Measurements from ENCODE around the gene LENG8.
A peak's percentile ranks its signal among the peaks of the same experiment; 100 is the strongest.
"Not testable (repeated sequence)": the region's sequence is repeated elsewhere in the genome, so short reads cannot be mapped to it uniquely, and the experiment has no call there.

LENG8 gene

DNA sequence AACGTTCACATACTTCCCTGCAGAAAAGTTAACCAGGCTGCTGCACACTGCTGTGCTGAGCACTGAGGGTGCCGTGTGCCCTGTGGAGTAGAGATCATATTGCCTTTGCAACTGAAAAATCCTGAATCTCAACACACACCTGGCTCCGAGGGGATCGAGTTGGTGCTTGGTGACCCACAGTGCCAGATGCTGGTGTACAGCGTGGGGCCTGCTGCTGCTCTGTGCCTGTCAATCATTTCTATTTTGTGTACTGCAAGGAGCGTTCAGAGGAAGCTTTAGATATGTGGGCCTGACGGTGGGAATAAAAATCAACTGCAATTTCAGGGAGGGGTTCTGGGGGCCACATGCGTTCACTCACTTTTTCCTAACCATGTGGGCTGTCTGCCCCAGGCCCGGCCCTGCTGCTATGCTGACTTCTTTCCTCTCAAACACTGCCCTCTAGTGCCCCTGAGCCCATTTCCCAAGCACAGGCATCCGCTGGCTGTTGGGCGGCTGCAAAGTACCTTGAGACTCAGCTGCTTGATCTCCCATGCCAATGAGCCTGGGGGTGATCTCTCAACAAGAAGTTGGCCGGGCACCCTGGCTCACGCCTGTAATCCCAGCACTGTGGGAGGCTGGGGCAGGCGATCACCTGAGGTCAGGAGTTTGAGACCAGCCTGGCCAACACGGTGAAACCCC is 9.7 kb upstream of the LENG8 start:
- Mint-ChIP-seq H3K9me3 (no peaks in the 10 kb centered on the region), H3K4me1 (ENCODE audit: low read depth) (peaks cover 7% of the 10 kb centered on the region), H3K36me3 (ENCODE audit: low read depth) (peaks cover 13% of the 10 kb centered on the region), H3K27ac (no peak overlapping the region), H3K4me3 (no peak overlapping the region), H3K27me3 (ENCODE audit: low read depth) (no peaks in the 10 kb centered on the region)
- no peak for DNase-seq (ENCODE audit: low spot score)

DNA sequence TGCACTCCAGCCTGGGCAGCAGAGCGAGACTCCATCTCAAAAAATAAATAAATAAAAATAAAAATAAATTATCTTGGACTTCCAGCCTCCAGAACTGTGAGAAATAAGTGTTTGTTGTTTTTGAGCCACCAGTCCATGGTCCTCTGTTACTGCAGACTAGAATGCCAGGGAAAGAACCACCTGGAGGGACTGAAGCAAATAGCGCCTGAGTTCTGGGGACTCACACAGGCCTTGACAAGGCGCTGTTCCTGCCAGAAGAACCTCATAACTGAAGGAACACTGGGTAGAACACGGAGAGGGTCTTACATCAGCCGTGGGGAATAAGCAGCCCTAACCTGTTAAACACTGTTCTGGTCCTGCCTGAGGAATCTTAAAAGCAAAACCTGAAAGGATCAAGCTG is 8.4 kb upstream of the LENG8 start:
- Mint-ChIP-seq H3K36me3 (ENCODE audit: low read depth) (peaks cover 19% of the 10 kb centered on the region), H3K4me3 (no peak overlapping the region), H3K4me1 (ENCODE audit: low read depth) (peaks cover 2% of the 10 kb centered on the region), H3K27me3 (ENCODE audit: low read depth) (no peaks in the 10 kb centered on the region), H3K9me3 (no peaks in the 10 kb centered on the region), H3K27ac (no peak overlapping the region)
- no peak for DNase-seq (ENCODE audit: low spot score)

DNA sequence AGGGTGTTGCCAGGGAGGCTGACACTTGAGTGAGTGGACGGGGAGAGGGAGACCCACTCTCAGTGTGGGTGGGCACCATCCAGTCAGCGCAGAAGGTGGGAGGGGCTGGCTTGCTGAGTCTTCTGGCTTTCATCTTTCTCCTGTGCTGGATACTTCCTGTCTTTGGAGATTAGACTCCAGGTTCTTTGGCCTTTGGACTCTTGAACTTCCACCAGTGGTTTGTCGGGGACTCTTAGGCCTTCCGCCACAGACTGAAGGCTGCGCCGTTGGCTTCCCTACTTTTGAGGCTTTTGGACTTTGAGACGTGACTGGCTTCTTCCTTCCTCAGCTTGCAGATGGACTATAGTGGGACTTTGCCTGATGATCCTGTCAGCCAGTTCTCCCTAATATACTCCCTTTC is 4.3 kb upstream of the LENG8 start:
- Mint-ChIP-seq H3K4me3 (no peak overlapping the region), H3K4me1 (ENCODE audit: low read depth) (peaks cover 10% of the 10 kb centered on the region), H3K27ac (no peak overlapping the region), H3K36me3 (ENCODE audit: low read depth) (peaks cover 34% of the 10 kb centered on the region), H3K27me3 (ENCODE audit: low read depth) (peaks cover 2% of the 10 kb centered on the region), H3K9me3 (no peaks in the 10 kb centered on the region)
- no peak for DNase-seq (ENCODE audit: low spot score)

GRCh38 chr19:54446349-54446748 is 2.6 kb upstream of the LENG8 start:
- H3K27me3 Mint-ChIP-seq (ENCODE audit: low read depth); DNase-seq (ENCODE audit: low spot score); H3K9me3 Mint-ChIP-seq; H3K27ac Mint-ChIP-seq; H3K4me3 Mint-ChIP-seq: not testable (repeated sequence)
- Mint-ChIP-seq H3K4me1 (ENCODE audit: low read depth) (peaks cover 21% of the 10 kb centered on the region), H3K36me3 (ENCODE audit: low read depth) (peaks cover 43% of the 10 kb centered on the region)

DNA sequence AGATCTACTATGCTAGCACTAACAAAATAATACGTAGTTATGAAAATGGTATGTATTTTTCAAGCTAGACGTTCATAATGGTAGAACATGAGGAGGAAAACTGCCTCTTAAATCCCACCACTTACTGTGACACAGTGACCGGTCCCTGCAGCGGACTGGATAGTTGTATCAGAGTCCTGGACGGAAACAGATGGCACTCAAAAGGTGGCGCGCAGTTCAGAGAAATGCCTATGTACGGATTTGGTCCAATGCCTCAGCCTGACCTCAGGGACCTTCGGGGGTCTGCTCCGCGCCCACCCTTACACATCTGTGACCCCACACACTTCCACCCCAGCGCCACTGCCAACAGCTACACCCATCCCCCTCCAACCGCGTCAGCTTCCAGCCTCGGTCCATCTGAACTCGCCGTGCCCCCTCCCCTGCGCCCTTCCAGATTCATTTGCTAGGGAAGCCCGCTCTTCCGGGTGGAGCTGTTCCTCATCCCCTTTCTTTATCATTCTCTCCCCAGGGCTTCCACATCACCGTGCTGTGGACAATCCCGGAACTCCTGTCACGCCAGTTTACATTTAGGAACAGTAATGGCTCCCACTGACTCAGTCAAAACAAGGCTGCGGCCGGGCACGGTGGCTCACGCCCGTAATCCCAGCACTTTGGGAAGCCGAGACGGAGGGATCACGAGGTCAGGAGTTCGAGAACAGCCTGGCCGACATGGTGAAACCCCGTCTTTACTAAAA is 792 bp upstream of the LENG8 start:
- peaks cover 19% of the 10 kb centered on the region for H3K4me1 Mint-ChIP-seq (ENCODE audit: low read depth)
- peak overlapping the region; percentile 100 for H3K4me3 Mint-ChIP-seq
- H3K9me3 Mint-ChIP-seq = no peaks in the 10 kb centered on the region
- H3K27ac Mint-ChIP-seq = peak overlapping the region; percentile 100
- H3K36me3 Mint-ChIP-seq (ENCODE audit: low read depth) = peaks cover 55% of the 10 kb centered on the region
- peak; percentile 37 for DNase-seq (ENCODE audit: low spot score)
- peaks cover 2% of the 10 kb centered on the region for H3K27me3 Mint-ChIP-seq (ENCODE audit: low read depth)

- Mint-ChIP-seq H3K4me1 (ENCODE audit: low read depth) (peaks cover 19% of the 10 kb centered on the region), H3K36me3 (ENCODE audit: low read depth) (peaks cover 60% of the 10 kb centered on the region), H3K27me3 (ENCODE audit: low read depth) (peaks cover 2% of the 10 kb centered on the region)
Observed at GRCh38 chr19:54449701-54450069, 686 bp downstream of the LENG8 start.

GRCh38 chr19:54451331-54451871 is 2.4 kb downstream of the LENG8 start:
- H3K36me3 Mint-ChIP-seq (ENCODE audit: low read depth) = peaks cover 68% of the 10 kb centered on the region
- peaks cover 19% of the 10 kb centered on the region for H3K4me1 Mint-ChIP-seq (ENCODE audit: low read depth)
- H3K27me3 Mint-ChIP-seq (ENCODE audit: low read depth) = peaks cover 2% of the 10 kb centered on the region
- no peaks in the 10 kb centered on the region for H3K9me3 Mint-ChIP-seq
- H3K27ac Mint-ChIP-seq = peak overlapping the region; percentile 77
- DNase-seq (ENCODE audit: low spot score) = no peak
- H3K4me3 Mint-ChIP-seq = peak overlapping the region; percentile 100

More at GRCh38 chr19:54449701-54450069, 686 bp downstream of the LENG8 start:
- Mint-ChIP-seq H3K4me3 (peak overlapping the region; percentile 100), H3K9me3 (no peaks in the 10 kb centered on the region), H3K27ac (peak overlapping the region; percentile 100)
- DNase-seq (ENCODE audit: low spot score) = no peak

- H3K27me3 Mint-ChIP-seq (ENCODE audit: low read depth) = peaks cover 2% of the 10 kb centered on the region
- H3K27ac Mint-ChIP-seq = no peak overlapping the region
- H3K4me1 Mint-ChIP-seq (ENCODE audit: low read depth) = peaks cover 16% of the 10 kb centered on the region
- peak overlapping the region; percentile 100 for H3K4me3 Mint-ChIP-seq
- DNase-seq (ENCODE audit: low spot score) = no peak
- H3K36me3 Mint-ChIP-seq (ENCODE audit: low read depth) = peaks cover 67% of the 10 kb centered on the region
- H3K9me3 Mint-ChIP-seq = no peaks in the 10 kb centered on the region
Observed at GRCh38 chr19:54451997-54452396, 3.0 kb downstream of the LENG8 start.

GRCh38 chr19:54452626-54453025 is 3.6 kb downstream of the LENG8 start:
- H3K27ac Mint-ChIP-seq = no peak overlapping the region
- no peak overlapping the region for H3K4me3 Mint-ChIP-seq
- peaks cover 2% of the 10 kb centered on the region for H3K27me3 Mint-ChIP-seq (ENCODE audit: low read depth)
- no peak for DNase-seq (ENCODE audit: low spot score)
- H3K4me1 Mint-ChIP-seq (ENCODE audit: low read depth) = peaks cover 13% of the 10 kb centered on the region
- no peaks in the 10 kb centered on the region for H3K9me3 Mint-ChIP-seq
- H3K36me3 Mint-ChIP-seq (ENCODE audit: low read depth) = peaks cover 68% of the 10 kb centered on the region

DNA sequence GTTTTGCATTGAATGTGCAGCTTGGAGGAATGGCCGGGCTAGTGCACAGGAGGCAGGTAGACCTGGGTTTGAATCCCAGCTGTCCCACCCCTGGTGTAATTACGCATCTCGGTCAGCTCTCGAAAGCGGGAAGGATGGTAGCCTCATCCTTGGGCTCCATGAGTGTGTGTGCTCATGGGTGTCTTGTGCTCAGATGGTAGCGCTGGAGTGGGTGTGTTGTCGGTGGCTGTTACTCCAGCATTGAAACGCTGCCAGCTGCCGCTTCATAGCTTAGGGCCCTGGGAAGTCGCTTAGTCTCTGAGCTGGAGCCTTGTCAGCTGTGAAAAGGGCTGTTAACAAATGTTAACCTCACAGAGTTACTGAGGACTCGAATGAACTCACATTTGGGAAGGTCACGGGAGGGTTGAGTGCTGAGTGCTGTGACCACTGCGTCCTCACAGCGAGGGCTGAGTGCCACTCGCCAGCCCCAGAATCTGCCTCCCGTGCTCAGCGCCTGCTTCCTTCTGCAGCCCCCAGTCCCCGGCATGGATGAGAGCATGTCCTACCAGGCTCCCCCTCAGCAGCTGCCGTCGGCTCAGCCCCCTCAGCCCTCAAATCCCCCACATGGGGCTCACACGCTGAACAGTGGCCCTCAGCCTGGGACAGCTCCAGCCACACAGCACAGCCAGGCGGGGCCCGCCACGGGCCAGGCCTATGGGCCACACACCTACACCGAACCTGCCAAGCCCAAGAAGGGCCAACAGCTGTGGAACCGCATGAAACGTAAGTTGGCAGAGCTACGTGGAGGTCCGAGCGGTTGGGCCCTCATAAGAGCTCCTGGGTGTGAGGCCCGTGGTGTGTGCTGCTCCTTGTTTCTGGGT is 5.2 kb downstream of the LENG8 start:
- Mint-ChIP-seq H3K27me3 (ENCODE audit: low read depth) (no peaks in the 10 kb centered on the region), H3K9me3 (no peaks in the 10 kb centered on the region), H3K4me3 (no peak overlapping the region), H3K36me3 (ENCODE audit: low read depth) (peaks cover 73% of the 10 kb centered on the region), H3K27ac (no peak overlapping the region), H3K4me1 (ENCODE audit: low read depth) (peaks cover 11% of the 10 kb centered on the region)
- DNase-seq (ENCODE audit: low spot score) = no peak

DNA sequence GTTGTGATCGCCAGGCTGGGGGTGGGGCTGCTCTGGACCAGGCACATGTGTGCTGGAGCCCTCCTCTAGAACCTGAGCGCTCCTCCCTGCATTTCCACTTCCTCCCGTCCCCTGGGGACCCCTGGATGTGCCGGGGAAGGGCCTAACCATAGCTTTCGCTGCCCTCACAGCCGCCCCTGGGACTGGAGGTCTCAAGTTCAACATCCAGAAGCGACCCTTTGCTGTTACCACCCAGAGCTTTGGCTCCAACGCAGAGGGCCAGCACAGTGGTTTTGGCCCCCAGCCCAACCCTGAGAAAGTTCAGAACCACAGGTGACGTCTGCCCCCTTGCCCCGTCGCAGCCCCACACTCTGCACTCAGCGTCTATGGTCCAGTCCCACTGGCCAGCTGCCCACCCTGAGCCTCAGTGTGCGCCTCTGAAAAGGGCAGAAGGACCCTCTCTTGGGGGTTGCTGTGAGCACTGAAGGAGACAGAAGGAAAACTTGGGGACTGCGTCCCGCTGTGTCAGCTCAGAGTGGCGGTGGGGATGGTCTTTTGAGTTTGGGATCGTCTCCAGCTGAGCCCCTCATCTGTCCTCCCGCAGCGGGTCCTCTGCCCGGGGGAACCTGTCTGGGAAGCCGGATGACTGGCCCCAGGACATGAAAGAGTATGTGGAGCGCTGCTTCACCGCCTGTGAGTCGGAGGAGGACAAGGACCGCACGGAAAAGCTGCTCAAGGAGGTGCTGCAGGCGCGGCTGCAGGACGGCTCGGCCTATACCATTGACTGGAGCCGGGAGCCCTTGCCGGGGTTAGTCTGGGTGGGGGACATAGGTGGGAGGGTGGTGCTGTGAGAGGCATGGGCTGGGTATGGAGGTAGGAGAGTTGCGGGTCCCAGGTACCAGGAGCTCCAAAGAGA is 6.0 kb downstream of the LENG8 start:
- H3K9me3 Mint-ChIP-seq = no peaks in the 10 kb centered on the region
- H3K27me3 Mint-ChIP-seq (ENCODE audit: low read depth) = no peaks in the 10 kb centered on the region
- DNase-seq (ENCODE audit: low spot score) = no peak
- peaks cover 76% of the 10 kb centered on the region for H3K36me3 Mint-ChIP-seq (ENCODE audit: low read depth)
- no peak overlapping the region for H3K4me3 Mint-ChIP-seq
- H3K27ac Mint-ChIP-seq = no peak overlapping the region
- peaks cover 10% of the 10 kb centered on the region for H3K4me1 Mint-ChIP-seq (ENCODE audit: low read depth)

GRCh38 chr19:54455786-54456422 is 6.9 kb downstream of the LENG8 start:
- Mint-ChIP-seq H3K27me3 (ENCODE audit: low read depth) (no peaks in the 10 kb centered on the region), H3K36me3 (ENCODE audit: low read depth) (peaks cover 71% of the 10 kb centered on the region), H3K4me3 (no peak overlapping the region), H3K4me1 (ENCODE audit: low read depth) (peaks cover 4% of the 10 kb centered on the region), H3K9me3 (no peaks in the 10 kb centered on the region), H3K27ac (no peak overlapping the region)
- no peak for DNase-seq (ENCODE audit: low spot score)
